TTC549 (cell line): Measurements from ENCODE around the gene TAF4.

ENCODE experiments used
- FAIRE-seq: peaks from 2 replicates; lab custom pipeline; 2012; peaks lifted over from hg19 to GRCh38; lab: Jason Lieb, UNC

Gene TAF4

DNA sequence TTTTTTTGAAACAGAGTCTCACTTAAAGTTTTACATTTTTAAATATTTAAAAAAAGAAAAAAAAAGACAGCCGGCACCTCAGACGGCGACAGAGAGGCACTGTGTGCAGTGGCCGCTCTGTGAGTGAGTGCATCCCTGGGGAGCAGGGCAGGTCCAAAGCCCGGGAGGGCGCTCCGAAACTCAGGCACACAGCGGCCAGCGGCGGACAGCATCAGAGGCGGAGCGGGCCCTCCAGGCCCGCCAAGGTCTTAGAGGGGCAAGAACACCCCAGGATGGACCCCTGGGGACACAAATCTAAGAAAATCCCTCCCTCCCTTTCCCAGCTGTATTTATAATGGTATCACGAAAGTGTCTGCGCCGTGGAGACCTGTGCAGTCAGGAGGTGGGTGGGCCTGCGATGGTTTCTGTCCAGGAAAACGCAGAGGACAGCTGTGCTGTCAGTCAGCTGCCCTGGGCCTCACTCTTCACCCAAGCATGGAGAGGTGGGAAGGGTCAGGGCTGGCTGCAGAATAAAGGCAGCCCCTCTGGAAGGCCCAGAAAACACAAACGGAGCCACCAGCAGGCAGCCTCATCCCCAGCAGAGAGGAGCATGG is 43.8 kb downstream of the TAF4 start:
- FAIRE-seq: no peak

DNA sequence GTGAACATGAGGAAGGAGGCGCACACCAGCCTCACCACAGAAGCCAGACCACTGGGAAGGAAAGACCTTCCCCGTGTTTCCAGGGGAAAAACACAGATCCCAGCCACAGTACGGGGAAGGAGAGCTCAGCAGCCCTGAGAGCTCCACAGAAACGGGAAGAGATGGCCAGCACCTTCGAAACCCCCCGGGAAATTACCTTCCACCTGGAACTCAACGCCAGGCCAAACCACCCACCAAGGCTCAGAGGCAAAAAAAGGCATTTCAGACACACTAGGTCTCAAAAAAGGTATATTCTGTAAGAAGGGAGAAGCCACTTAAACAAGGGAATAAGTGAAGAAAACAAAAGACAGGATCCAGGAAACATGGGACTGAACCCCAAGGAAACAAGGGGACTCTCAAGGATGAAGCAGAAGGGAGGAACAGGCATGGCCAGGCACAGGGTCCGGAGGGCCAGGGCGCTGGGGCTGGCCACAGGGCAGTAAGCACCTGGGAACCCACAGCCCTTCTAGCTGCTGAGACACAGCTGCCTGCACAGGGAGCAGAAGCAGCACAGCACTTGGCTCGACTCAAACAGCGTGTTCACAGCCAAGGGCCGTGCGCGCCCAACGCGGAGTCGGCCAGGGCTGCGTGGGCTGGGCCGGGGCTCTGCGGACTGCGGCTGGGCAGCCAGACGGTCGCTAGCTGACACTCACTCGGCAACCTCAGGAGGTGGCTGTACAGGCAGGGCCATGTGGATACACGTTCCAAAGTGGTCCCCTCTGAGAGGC is 44.6 kb downstream of the TAF4 start:
- FAIRE-seq: no peak

DNA sequence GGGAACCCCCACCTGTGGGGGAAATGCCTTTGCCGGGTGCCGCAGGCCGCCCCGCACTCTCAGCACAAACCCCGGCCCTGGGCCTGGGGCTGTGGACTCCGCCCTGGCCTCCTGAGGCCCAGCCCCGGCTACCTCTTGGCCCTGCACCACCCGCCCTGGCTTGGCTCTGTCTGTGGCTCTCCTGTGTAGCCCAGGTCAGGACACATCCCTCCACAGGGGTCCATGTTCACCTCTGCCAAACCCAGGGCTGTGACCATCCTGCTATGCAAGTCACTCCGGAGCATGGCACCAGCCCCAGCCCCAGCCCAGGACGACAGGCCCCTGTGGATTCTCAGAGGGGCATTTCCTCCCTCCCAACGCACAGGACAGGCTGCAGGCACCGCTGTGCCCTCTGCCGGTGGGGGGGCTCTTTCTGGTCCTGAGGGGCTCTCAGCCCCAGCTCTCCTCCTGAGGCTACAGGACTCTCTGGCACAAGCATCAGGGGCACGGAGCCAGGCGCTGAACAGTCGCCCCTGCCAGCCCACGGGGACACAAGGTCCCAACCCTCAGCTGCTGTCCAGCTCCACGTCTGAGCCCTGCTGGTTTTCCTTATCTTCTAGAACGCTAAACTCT is 45.7 kb downstream of the TAF4 start:
- no peak for FAIRE-seq

DNA sequence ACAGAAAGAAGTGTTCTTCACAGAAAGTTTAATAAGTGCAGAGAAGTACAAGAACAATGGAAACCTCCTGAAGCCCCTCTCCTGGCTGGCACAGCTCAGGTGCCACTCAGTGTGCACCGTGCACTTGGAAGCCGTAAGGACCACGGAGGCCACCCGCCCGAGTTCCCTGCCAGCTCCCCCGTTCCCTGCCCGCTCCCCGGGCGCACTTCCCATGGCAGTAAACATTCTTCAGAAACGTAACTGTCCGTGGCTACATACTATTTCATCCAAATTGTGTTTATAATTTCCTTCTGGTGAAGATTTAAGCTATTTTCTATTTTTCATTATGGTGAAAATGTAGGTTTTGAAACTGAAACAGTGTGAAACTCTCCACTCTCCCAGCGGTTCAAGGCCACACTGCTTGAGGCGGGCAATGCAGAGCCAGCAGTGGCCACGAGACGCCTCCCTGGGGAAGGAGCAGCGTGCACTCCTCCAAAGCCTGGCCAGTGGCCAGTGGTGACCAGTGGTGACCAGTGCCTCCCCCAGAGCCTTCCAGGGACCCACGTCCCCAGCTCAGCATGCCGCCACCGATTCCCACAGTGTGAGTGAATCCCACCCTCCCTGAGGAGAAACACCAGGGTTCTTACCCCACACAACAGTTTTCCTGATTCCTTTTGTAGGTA is 46.4 kb downstream of the TAF4 start:
- no peak for FAIRE-seq

DNA sequence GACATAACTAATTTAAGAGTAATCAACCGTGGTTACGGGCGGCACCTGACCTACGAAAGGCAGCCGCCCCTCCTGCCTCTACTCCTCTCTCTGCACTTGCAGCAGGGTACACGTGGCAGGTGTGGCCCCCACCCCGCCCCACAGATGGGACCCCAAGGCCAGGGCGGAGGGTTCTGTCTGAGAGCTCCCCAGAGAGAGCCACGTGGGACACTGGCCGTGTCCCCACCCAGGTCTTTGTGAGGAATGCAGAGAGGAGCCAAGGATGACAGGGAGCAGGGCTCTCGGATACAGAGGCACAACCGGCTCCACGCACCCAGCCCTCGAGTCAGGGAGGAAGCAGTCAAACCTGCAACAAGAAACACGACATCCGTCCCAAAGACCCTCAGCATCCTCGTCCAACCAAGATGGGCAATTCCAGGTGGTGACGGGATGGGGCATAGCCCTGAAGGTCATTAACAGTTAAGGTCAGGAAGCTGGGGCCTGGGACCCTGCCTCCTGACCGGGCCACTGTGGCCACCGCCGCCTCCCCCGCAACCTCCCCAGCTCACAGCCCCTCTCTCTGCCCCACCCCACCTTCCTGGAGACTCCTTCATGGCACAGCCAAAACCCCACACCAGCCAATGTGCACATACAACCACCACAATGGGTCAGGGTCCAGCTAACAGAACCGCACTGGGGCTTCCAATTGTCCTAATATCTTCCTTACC is 47.1 kb downstream of the TAF4 start:
- FAIRE-seq: no peak

DNA sequence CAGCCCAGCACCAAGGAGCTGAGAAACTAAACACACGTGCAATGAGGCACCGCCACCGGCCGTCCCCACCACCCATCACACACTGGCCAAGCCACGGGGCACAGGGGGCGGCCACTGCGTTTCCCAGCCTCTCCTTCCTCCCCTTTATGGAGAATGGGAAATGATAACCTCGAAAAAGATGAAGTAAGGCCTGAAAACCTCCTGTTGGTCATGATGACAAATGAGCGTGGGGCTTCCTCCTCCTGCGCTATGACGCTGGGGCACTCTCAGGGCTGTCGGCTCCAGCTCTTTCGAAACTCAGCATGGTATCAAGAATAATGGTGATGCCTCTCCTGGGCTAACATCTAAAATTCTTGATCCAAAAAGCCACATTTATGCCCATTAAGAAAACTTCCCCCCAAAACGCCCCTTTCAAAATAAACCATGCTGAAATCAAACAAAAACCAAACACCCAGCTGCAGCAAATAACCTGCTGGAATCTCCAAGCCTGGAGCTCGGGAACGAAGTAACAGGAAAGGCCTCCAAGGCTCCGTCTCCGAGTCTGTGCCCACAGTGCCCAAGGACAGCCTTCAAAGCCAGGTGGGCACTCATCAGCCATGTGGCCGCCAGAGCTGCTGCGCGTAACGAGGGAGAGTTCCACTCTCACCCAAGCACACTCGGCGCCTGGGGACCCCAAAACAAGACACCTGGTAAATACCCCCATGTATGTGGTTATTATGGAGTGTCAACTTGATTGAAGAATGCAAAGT is 50.0 kb downstream of the TAF4 start:
- no peak for FAIRE-seq

DNA sequence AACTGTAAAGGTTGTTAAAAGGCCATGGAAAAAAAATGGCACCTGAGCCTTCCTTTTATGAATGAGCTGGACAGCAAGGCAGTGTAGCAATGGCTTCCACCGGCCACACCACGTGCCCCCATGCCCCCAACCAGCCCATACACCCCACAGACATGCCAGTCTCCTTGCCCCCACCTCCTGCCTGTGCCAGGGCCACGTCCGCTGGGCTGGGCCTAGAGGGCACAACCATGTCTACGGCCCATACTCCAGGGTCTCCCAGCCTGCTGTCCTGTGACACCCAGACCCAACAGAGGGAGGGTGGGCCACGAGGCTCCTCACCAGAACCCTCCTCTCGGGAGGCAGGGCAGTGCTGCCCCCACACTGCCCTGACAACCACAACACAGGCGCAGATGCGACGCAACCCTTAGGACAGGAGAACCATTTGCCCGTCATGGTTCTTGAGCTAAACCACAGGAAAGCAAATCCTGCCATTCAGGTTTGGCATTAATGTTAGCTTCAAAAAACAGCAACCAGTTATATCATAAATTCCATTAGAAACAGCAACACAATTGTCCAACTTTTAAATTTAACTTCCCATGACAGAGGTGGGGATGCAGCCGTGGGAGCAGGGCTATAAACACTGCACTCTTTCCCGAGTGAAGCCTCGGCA is 50.7 kb downstream of the TAF4 start:
- FAIRE-seq: no peak

DNA sequence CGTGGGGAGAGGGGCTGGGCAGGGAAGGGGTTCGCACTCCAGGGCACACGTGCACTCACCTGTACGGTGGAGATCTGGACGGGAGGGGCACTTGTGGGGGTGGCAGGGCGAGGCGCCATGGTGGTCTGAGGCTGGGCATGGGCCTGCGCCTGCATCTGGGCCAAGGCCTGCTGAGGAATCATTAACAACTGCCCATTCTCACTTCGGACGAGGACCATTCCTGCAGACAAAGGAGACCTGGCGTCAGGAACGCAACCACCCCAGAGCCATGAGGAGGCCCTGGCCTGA is 51.2 kb downstream of the TAF4 start:
- no peak for FAIRE-seq

DNA sequence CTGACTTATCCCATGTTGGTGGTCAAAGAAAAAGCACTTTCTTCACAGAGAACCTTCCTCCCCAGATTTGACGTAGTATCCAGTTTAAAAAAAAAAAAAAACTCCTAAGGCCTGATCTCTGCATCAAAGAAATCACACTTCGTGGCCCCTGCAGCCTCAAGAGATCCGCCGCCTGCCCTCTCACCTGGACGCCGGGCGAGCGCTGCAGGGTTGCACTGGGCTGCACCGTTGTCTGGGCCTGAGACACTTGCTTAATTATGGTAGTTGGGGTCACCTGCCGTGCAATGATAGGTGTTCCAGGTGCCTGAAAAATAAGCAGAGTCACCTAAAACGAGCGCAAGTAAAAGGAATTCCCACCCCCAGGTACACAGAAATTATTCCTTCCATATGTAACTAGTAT is 53.0 kb downstream of the TAF4 start:
- FAIRE-seq: no peak

DNA sequence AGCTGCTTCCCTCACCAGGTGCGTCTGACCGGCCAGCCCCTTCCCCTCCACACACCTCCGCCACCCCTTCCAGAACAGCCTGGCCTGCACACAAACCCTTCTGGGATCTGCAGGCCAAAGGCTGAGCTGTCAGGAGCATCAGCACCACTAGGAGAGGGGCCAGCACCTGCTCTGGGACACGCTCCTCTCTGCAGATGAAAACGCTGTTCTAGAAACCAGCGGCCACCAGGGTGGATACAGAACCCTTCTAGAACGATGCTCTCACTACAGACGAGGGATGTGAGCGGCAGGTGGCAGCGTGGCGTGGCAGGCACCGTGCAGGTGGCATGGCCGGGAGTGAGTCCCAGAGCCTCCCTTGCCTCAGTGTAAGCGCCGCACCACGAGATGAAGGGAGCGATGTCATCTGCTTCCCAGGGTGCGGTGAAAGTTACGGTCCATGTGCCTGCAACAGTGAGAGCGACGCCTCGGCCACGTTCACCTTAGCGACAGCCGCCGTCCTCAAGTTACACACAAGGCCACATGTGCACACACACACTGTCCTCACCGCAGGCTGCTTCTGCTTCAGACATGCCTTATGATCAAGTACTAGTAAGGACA is 53.6 kb downstream of the TAF4 start:
- FAIRE-seq: no peak

DNA sequence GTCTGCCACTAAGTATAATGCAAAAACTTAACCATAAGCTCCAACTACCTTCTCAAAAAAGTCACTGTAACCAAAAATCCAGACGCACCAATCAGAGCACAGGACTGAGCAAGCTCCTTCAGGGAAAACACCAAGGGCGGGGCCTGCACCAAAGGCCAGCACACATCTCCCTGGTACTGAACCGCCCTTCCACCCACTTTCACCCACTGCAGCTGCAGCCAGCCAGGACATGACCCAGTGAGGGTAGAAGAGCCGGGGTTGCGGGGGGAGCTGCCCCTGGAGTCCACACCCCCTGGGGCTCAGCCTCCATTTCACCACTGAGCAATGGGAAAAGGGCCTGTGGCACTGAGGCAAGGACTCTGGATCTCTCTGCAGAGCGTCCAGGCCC is 54.3 kb downstream of the TAF4 start:
- FAIRE-seq: no peak

DNA sequence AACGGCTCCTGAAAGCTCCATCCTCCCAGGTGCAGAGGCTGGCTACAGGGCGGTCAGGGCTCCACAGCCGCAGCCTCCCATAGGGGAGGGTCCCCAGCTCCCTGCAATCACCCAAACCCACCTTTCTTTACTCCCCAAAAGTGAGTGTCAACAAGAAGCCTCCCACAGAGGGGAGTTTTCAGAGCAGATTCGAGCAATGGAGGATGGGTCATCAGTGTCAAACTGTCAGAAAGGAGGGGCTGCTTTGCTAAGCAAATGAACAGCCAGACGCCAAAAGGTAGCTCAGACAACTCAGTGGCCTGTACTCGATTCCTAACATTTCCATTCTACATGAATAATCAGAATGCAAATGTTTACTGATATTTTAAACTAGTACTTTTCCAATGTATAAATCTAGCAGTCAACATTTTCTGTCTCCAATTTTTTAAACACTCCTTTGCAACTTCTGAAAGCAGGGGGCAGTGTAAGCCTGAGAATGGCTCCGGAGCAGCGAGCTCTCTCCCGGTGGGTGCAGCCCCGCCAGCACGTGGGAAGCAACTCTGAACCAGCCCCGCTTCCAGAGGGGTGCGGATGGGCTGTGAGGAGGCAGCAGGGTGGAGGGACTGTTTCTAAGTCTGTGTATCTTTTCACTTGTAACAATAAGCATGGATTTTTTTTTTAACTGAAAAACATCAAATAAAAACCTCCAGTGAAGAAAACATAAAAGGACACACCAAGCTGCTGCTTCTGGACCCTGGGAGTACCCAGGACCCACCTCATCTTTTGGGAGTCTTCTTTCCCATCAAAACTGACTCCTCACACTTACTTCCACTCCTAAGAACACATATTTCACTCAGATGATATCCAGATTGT is 54.9 kb downstream of the TAF4 start:
- no peak for FAIRE-seq

DNA sequence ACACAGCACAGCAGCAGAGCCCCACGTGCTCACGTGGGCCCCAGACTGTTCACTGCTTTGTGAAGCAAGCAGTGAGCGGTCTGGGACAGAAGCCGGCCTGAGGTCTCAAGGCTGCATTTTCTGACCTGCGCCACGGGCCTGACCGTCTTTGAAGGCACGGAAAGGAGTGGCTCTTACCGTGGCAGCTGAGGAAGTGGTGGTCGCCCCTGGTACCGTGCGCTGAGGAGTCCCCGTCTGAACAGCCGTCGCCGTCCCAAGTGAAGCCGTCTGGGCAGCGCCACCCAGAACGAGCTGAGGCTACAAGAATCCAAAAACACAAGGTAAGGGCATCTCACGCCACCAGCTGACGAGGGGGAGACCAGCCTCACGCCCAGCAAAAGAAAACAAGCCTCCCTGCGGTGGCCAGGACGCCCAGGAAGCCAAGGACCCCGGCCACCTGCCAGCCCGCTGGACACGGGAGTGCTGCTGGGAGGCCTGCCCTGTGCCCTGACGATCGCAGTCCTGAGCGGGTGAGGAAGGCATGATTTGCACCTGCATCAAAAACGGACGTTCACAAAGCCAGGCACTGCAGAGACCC is 55.7 kb downstream of the TAF4 start:
- FAIRE-seq: no peak

DNA sequence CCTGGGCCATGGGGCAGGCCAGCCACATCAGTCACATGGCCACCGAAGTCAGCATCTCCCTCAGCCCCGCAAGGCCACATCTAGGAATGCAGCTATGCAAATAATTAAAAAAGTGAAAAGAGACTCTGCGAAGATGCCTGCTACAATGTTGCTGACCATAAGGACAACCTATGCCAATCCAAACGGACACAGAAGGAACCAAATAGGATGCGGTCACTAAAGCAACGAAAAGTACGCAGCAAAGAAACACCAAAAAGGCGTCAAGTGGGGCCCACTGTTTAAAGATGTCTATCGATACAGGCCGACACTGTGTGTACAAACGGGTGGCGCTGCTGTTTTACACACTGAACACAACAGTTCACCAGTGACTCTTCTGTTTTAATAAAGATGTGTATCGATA is 56.4 kb downstream of the TAF4 start:
- no peak for FAIRE-seq

DNA sequence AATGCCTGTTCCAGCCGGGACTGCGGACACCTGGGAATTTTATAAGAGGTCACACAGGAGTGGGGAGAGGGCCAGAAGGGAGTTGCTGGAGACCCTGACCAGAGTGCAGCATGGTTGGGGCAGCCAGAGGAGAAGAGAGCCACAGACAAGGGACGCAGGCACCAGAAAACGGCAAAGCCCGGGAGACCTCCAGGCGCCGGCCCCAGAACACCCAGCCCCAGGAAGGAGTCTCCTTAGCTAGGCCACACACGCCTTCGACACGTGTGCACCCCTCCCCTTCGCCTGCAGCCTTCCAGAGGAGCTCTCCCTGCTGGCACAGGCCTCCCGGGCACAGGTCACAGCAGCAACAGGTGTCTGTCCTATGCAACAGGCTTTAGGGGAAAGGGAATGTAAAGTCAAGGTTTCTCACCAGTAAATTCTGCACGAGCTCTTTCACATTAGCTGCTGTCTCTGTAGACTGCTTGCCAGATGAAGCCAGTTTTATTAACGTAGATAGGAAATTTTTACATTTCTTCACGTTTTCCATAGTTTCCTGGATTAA is 57.0 kb downstream of the TAF4 start:
- FAIRE-seq: no peak

DNA sequence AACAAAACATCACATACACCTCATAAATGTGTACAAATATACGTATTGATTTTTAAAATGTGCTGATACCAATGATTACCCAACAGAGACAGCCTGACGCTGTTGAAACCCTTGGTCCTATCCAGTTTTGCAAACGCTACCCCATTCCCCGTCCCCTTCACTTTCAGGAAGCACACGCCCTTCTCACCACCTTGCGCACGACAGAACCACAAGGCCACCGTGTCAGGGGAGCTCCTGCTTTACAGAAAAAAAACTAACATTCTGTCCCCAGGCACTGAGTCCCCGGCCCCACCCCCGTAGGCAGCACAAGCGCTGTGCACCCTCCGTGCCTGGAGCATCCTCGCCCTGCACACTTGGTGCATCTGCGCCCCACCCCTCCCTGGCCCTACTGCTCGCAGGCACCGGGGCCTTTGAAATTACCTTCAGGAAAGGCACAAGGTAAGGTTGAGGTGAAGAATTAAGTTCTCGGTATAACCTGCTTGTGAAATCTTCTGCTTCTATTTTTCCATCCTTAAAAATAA is 58.5 kb downstream of the TAF4 start:
- no peak for FAIRE-seq

DNA sequence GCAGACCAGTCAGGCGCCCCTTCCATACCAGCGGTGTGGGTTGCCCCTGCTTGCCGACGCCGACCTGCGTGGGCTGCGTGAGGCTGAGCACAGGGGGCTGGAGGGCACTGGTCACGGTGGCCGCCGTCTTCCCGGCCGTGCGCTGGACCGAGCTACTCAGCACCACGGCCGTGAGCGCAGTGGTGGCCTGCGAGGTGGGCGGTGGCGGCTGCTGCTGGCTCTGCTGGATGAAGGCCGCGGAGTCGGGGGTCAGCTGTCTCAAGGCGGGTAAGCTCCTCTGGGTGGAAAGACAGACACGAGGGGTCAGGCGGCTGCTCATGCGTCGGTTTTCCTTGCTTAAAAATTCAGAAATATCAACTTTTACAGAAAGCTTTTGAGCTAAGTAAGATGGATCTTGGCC is 59.2 kb downstream of the TAF4 start:
- FAIRE-seq: no peak

DNA sequence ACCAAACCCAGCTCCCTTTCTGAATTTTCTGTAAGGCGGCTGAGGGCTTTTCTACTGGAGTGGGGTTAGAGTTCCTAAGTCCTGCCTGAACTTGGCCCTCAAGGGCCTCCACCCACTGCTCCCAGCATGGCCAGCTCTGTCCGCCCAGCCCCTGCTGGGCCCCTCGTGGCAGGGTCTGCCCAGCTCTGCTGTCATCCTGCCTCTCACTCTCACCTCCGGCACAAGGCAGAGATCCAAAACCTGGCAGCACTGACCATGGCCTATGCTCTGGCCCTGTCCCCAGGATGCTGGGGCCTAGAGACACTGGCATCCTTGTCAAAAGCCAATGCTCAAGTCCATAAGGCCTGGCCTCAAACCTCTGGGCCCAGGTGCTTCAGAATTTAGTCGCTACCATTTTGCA is 61.1 kb downstream of the TAF4 start:
- FAIRE-seq: no peak
